ENCODE results near the gene ARFRP1.
"Not testable (repeated sequence)": the region's sequence is repeated elsewhere in the genome, so short reads cannot be mapped to it uniquely, and the experiment has no call there.

ARFRP1 gene

GRCh38 chr20:63678667-63679465 is 28.9 kb downstream of the ARFRP1 start:
- DNase-seq: no peak

GRCh38 chr20:63678071-63678470 is 29.7 kb downstream of the ARFRP1 start:
- peak in 7 of 56 donors; percentile 8 to 55 (median 29) for DNase-seq

- peak in 1 of 56 donors; percentile 23 for DNase-seq
These were observed 32.0 kb downstream of the ARFRP1 start for GRCh38 chr20:63675681-63676368.

- no peak for DNase-seq
These were observed 33.8 kb downstream of the ARFRP1 start for GRCh38 chr20:63673951-63674350.

- no peak for DNase-seq
These were observed 35.1 kb downstream of the ARFRP1 start for GRCh38 chr20:63672666-63673065.

- not testable (repeated sequence) for DNase-seq
These were observed 36.1 kb downstream of the ARFRP1 start for GRCh38 chr20:63671695-63672094.

- no peak for DNase-seq
These were observed 39.4 kb downstream of the ARFRP1 start for GRCh38 chr20:63668351-63668750.

- no peak for DNase-seq
These were observed 39.9 kb downstream of the ARFRP1 start for GRCh38 chr20:63667858-63668257.

- DNase-seq: no peak
These were observed 42.1 kb downstream of the ARFRP1 start for GRCh38 chr20:63665708-63666107.

- DNase-seq: peak in 43 of 56 donors; percentile 20 to 88 (median 63)
These were observed 42.7 kb downstream of the ARFRP1 start for GRCh38 chr20:63664861-63665594.

GRCh38 chr20:63664143-63664851 is 43.5 kb downstream of the ARFRP1 start:
- no peak for DNase-seq

- no peak for DNase-seq
These were observed 44.3 kb downstream of the ARFRP1 start for GRCh38 chr20:63663332-63664066.

- DNase-seq: no peak
These were observed 45.0 kb downstream of the ARFRP1 start for GRCh38 chr20:63662813-63663189.

GRCh38 chr20:63661959-63662812 is 45.6 kb downstream of the ARFRP1 start:
- DNase-seq: no peak

GRCh38 chr20:63661108-63661507 is 46.7 kb downstream of the ARFRP1 start:
- DNase-seq: no peak

- no peak for DNase-seq
These were observed 47.2 kb downstream of the ARFRP1 start for GRCh38 chr20:63660622-63661021.

- not testable (repeated sequence) for DNase-seq
These were observed 47.6 kb downstream of the ARFRP1 start for GRCh38 chr20:63660174-63660573.

GRCh38 chr20:63659370-63659769 is 48.4 kb downstream of the ARFRP1 start:
- DNase-seq: no peak

- DNase-seq: peak in 10 of 56 donors; percentile 41 to 80 (median 61)
These were observed 49.0 kb downstream of the ARFRP1 start for GRCh38 chr20:63658749-63659187.

Measured in nucleus accumbens (tissue), 56 donors.